Astrocyte of the cerebellum (primary cell): ENCODE data around the gene SLC29A3.

Experiments
- DNase-seq: peaks from one replicate; pipeline ENCODE4 v3.0.0-alpha.2; 2011; ENCODE audit warnings: low read depth
- H3K4me3 ChIP-seq: 2 replicates; pipeline ENCODE4 v1.5.1; 2011; ENCODE audit warnings: mild to moderate bottlenecking, low read depth, low read length, moderate library complexity
- in situ Hi-C: cut with HindIII; loops from 2 replicates; pipeline ENCODE4 v1.10.0; 2017; ENCODE audit warnings: low sequenced_read_pairs
- TF ChIP-seq, protein P1 (sequence below): IDR thresholded peaks from 2 replicates; pipeline ENCODE4 v1.5.1; 2012; ENCODE audit warnings: low read length, low read depth, moderate library complexity, mild to moderate bottlenecking; ENCODE audit errors: missing control alignments

The SLC29A3 gene

DNA sequence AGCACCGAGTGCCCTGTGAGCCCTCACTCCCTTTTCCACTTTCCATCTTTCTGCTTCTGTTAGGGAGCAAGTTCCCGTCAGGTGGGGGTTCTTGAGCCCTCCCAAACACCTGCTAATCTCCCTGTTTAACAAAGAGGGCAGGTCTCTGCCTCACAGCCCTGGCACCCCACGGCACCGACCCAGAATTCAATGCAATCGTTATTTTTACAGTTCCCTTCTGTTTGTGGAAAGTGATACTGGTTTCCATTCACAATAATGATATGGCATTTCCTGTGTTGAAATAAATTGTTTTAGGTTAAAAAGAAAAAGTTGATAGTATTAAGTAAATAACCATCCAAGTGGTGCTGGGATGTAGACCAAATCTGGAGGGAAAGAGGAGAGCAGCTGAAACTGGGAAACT is 38.8 kb upstream of the SLC29A3 start:
- TF ChIP-seq, protein P1, sequence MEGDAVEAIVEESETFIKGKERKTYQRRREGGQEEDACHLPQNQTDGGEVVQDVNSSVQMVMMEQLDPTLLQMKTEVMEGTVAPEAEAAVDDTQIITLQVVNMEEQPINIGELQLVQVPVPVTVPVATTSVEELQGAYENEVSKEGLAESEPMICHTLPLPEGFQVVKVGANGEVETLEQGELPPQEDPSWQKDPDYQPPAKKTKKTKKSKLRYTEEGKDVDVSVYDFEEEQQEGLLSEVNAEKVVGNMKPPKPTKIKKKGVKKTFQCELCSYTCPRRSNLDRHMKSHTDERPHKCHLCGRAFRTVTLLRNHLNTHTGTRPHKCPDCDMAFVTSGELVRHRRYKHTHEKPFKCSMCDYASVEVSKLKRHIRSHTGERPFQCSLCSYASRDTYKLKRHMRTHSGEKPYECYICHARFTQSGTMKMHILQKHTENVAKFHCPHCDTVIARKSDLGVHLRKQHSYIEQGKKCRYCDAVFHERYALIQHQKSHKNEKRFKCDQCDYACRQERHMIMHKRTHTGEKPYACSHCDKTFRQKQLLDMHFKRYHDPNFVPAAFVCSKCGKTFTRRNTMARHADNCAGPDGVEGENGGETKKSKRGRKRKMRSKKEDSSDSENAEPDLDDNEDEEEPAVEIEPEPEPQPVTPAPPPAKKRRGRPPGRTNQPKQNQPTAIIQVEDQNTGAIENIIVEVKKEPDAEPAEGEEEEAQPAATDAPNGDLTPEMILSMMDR: no peak
- no peak for DNase-seq
- H3K4me3 ChIP-seq: no peak overlapping the region
- in situ Hi-C loops: no loop called here

DNA sequence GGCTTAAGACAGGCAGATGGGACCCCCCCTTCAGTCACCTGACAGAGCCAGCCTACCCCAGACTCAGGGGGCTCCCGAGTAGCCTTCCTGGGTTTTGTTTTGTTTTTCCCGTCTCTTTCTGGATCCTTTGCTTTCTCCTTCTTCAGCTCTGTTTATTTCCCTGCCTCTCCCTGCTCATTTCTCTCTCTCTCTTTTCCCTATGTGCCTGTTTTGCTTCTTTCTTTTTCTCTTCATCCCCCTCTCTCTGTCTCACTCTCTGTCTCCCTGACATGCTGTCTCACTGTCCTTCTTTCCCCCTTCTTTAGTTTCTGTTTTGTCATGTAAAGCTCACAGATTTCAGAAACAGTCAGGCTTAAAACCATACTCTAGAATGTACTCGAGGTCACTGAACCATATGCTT is 38.2 kb upstream of the SLC29A3 start:
- in situ Hi-C loops: no loop called here
- TF ChIP-seq, protein P1: no peak
- no peak overlapping the region for H3K4me3 ChIP-seq
- DNase-seq: no peak

DNA sequence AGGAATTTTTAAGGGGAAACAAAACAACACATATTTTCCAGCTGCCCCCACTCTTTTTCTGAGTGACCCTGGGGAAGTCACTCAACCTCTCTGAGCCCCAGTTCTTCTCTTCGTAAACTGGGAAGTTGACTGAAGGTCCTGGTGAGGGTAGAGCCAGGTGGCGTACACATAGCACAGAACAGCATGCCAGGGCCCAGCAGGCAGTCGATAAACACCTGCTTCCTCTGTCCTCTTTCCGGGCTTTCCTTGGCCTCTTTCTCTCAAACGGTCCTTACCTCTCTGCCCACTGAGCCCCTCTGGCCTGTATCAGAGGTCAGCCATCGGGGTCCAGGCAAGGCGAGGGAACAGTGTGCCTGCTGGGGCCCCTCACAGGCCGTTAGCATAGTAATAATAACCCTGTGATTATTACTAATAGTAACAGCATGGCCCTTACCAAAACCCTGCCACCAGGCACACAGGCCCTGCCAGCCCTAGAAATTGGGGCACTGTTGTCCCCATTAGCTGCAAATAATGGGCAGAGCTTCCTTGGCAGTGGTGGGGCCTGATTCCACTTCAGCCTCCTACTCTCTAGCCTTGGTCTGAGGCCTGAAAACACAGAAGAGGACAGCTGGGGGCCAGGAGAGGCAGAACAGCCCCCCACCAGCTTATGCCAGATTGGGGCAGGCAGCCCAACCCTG is 37.3 kb upstream of the SLC29A3 start:
- no peak for DNase-seq
- TF ChIP-seq, protein P1: no peak
- H3K4me3 ChIP-seq: no peak overlapping the region
- in situ Hi-C loops: no loop called here

DNA sequence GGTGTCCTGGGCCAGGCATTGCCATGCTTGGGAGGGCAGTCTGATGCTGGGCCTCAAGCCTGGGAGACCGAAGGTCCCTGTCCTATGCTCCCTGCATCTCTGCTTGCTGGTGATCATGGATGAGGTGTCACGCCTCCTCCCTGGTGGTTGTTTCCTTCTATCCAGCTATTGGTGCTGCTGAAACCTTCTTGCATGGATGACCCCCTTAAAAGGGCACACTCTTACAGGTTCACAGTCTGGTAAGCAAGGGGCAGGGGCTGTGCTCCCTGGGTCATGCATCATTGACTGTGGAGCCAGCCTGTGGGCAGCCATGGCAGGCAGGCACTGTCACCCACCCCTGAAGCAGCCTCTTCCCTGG is 36.8 kb upstream of the SLC29A3 start:
- H3K4me3 ChIP-seq: no peak overlapping the region
- in situ Hi-C loops: no loop called here
- TF ChIP-seq, protein P1: no peak
- DNase-seq: no peak

DNA sequence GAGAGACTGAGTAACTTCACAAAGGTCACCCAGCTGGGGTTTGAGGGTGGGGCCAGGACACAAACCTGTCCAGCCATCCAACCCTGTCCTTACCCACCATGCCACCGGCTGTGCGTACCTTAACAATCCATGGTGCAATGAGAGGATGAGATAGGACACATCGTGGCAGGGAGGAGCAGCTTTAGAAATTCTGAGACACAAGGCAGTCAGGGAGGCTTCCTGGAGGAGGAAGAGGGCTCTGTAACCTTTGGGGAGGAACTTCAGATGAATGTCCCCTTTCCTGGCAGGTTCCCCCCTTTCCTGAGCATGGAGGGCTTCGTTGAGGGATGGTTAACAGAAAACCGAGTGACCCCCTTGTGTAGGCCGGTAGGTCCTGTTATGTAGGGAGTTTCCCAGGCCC is 35.6 kb upstream of the SLC29A3 start:
- H3K4me3 ChIP-seq: no peak overlapping the region
- TF ChIP-seq, protein P1: no peak
- in situ Hi-C loops: no loop called here
- no peak for DNase-seq

DNA sequence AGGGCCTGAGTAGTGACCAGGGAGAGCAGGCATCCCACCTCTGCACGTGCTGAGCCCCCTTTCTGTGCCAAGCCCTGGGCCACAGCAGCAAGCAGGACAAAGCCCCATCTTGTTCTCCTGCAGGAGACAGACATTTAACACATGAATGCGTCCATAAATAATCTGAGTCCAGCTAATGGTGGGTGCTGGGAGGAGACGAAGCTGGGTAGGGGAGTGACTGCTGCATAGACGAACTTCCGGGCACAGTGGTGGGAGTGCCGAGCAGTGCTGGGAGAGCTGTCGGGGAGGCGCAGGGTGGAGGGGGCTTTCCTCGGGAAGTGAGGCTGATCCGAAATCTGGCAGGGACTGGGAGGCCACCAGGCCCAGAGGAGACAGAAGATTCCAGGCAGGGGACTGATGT is 35.2 kb upstream of the SLC29A3 start:
- TF ChIP-seq, protein P1: no peak
- no peak overlapping the region for H3K4me3 ChIP-seq
- in situ Hi-C loops: no loop called here
- DNase-seq: no peak
